ENCODE data around the gene FLOT1. TPM values are rescaled to one million over a fixed set of nuclear protein-coding genes. Genes with fewer than 3 reads are reported as not detected.
A peak's percentile ranks its signal among the peaks of the same experiment; 100 is the strongest.

The FLOT1 gene
- total and polyA plus RNA-seq, 2 of the 13 experiments (the other 11 are each of a cell fraction or from before 2014, with no cell fraction given): 82.3 to 130 TPM

GRCh38 chr6:30781743-30782424 is 39.4 kb upstream of the FLOT1 start (continued):
- TF ChIP-seq CBX2 (IDR thresholded peaks at IDR 0.05; ENCODE audit: low read depth, low read length) (no peak), CBX2 (CRISPR knock-in tag; IDR thresholded peaks at IDR 0.05; ENCODE audit: low read depth) (no peak), RERE (CRISPR knock-in tag; IDR thresholded peaks at IDR 0.05; ENCODE audit: low read depth) (peak; percentile 81), NFIC (IDR thresholded peaks at IDR 0.05; ENCODE audit: low read length) (peak; percentile 99), HNF1A (IDR thresholded peaks at IDR 0.05; ENCODE audit: low read depth) (peak; percentile 57), HNF1A (CRISPR knock-in tag; IDR thresholded peaks at IDR 0.05; ENCODE audit: borderline replicate concordance) (peak; percentile 69), ZNF556 (CRISPR knock-in tag; IDR thresholded peaks at IDR 0.05; ENCODE audit: borderline replicate concordance) (peak; percentile 70; the same call in 1 of the 2 replicates), IRF1 (CRISPR knock-in tag; IDR thresholded peaks at IDR 0.05; ENCODE audit: low read depth) (no peak; the same call in 1 of the 2 replicates), PBX3 (CRISPR knock-in tag; IDR thresholded peaks at IDR 0.05; ENCODE audit: borderline replicate concordance) (no peak), ZNF816 (CRISPR knock-in tag; IDR thresholded peaks at IDR 0.05; ENCODE audit: borderline replicate concordance) (peak; percentile 80; the same call in 1 of the 2 replicates), NFATC3 (CRISPR knock-in tag; IDR thresholded peaks at IDR 0.05) (peak; percentile 96), PRDM10 (CRISPR knock-in tag; IDR thresholded peaks at IDR 0.05; ENCODE audit: low read depth) (peak; percentile 89)
